H9 (cell line): ENCODE data around the gene NXT1. TPM values are rescaled to one million over a fixed set of nuclear protein-coding genes. Genes with fewer than 3 reads are reported as not detected.
A peak's percentile ranks its signal among the peaks of the same experiment; 100 is the strongest.
"Not testable (repeated sequence)": the region's sequence is repeated elsewhere in the genome, so short reads cannot be mapped to it uniquely, and the experiment has no call there.

Experiments used
- DNase-seq: peaks from one replicate; pipeline ENCODE4 v3.0.0-alpha.2; 2017
- H2AFZ ChIP-seq: one replicate; pipeline ENCODE4 v1.6.1; 2013; ENCODE audit warnings: mild to moderate bottlenecking, low read length, control low read depth, moderate library complexity
- H2AK5ac ChIP-seq: 2 replicates; pipeline ENCODE4 v1.6.1; 2013; ENCODE audit warnings: low read length, control low read depth, mixed read lengths; ENCODE audit not compliant: insufficient read length
- H2BK120ac ChIP-seq: one replicate; pipeline ENCODE4 v1.6.1; 2013; ENCODE audit warnings: low read depth, mild to moderate bottlenecking, low read length, control low read depth, inconsistent platforms; ENCODE audit not compliant: poor library complexity, severe bottlenecking
- H2BK12ac ChIP-seq: 2 replicates; pipeline ENCODE4 v1.6.1; 2013; ENCODE audit warnings: low read length, control low read depth, mixed read lengths, low read depth; ENCODE audit not compliant: insufficient read length
- H2BK15ac ChIP-seq: 2 replicates; pipeline ENCODE4 v1.6.1; 2013; ENCODE audit warnings: low read depth, low read length, control low read depth
- H2BK20ac ChIP-seq: one replicate; pipeline ENCODE4 v1.6.1; 2013; ENCODE audit warnings: low read depth, mild to moderate bottlenecking, low read length, control low read depth, inconsistent platforms; ENCODE audit not compliant: poor library complexity, severe bottlenecking
- H2BK5ac ChIP-seq: 2 replicates; pipeline ENCODE4 v1.6.1; 2013; ENCODE audit warnings: low read length, control low read depth, mixed read lengths; ENCODE audit not compliant: insufficient read length
- H3K14ac ChIP-seq: 2 replicates; pipeline ENCODE4 v1.6.1; 2013; ENCODE audit warnings: low read length, control low read depth; ENCODE audit not compliant: insufficient read depth
- H3K18ac ChIP-seq: 2 replicates; pipeline ENCODE4 v1.6.1; 2013; ENCODE audit warnings: low read depth, mild to moderate bottlenecking, mixed read lengths, low read length, control low read depth; ENCODE audit not compliant: insufficient read length
- H3K23ac ChIP-seq: 2 replicates; pipeline ENCODE4 v1.6.1; 2013; ENCODE audit warnings: low read length, control low read depth, mixed read lengths, low read depth; ENCODE audit not compliant: insufficient read length
- H3K23me2 ChIP-seq: 2 replicates; pipeline ENCODE4 v1.6.1; 2013; ENCODE audit warnings: low read depth, mild to moderate bottlenecking, mixed read lengths, low read length, control low read depth; ENCODE audit not compliant: insufficient read length, poor library complexity, severe bottlenecking
- H3K27ac ChIP-seq: 2 replicates; pipeline ENCODE4 v1.5.1; 2013; ENCODE audit warnings: low read length, control low read depth, mixed read lengths, low read depth; ENCODE audit not compliant: insufficient read length
- H3K27me3 ChIP-seq: 2 replicates; pipeline ENCODE4 v1.6.1; 2013; ENCODE audit warnings: low read length, control low read depth, inconsistent platforms; ENCODE audit not compliant: insufficient read depth
- H3K4ac ChIP-seq: 2 replicates; pipeline ENCODE4 v1.6.1; 2013; ENCODE audit warnings: low read depth, mild to moderate bottlenecking, control low read depth, inconsistent platforms, low read length, moderate library complexity
- H3K4me1 ChIP-seq: 2 replicates; pipeline ENCODE4 v1.6.1; 2013; ENCODE audit warnings: low read length, control low read depth, inconsistent platforms; ENCODE audit not compliant: insufficient read depth
- H3K4me2 ChIP-seq: 2 replicates; pipeline ENCODE4 v1.6.1; 2013; ENCODE audit warnings: low read length, control low read depth, mixed read lengths; ENCODE audit not compliant: insufficient read length, insufficient read depth
- H3K56ac ChIP-seq: 2 replicates; pipeline ENCODE4 v1.6.1; 2013; ENCODE audit warnings: low read depth, mild to moderate bottlenecking, mixed read lengths, low read length, control low read depth; ENCODE audit not compliant: insufficient read length
- H3K79me1 ChIP-seq: 2 replicates; pipeline ENCODE4 v1.6.1; 2013; ENCODE audit warnings: low read depth, mild to moderate bottlenecking, moderate library complexity, low read length, control low read depth, inconsistent platforms; ENCODE audit not compliant: insufficient read depth, poor library complexity, severe bottlenecking
- H3K79me2 ChIP-seq: 2 replicates; pipeline ENCODE4 v1.6.1; 2013; ENCODE audit warnings: low read length, control low read depth, inconsistent platforms; ENCODE audit not compliant: insufficient read depth
- H3K9ac ChIP-seq: 2 replicates; pipeline ENCODE4 v1.6.1; 2013; ENCODE audit warnings: low read length, control low read depth, mixed read lengths; ENCODE audit not compliant: insufficient read length; ENCODE audit errors: extremely low read depth
- H3K9me3 ChIP-seq: one replicate; pipeline ENCODE4 v1.6.1; 2013; ENCODE audit warnings: low read depth, low read length, inconsistent platforms; ENCODE audit not compliant: control insufficient read depth
- H3T11ph ChIP-seq: one replicate; pipeline ENCODE4 v1.6.1; 2013; ENCODE audit warnings: mild to moderate bottlenecking, low read length, control low read depth, inconsistent platforms
- H4K20me1 ChIP-seq: one replicate; pipeline ENCODE4 v1.6.1; 2013; ENCODE audit not compliant: control insufficient read depth, insufficient read length, insufficient read depth
- H4K5ac ChIP-seq: 2 replicates; pipeline ENCODE4 v1.6.1; 2013; ENCODE audit warnings: low read depth, mild to moderate bottlenecking, mixed read lengths, low read length, control low read depth; ENCODE audit not compliant: insufficient read length
- H4K8ac ChIP-seq: replicated peaks from 2 replicates; pipeline ENCODE4 v1.6.1; 2013; ENCODE audit warnings: low read length, control low read depth, mixed read lengths, low read depth; ENCODE audit not compliant: insufficient read length
- H4K91ac ChIP-seq: 2 replicates; pipeline ENCODE4 v1.6.1; 2013; ENCODE audit warnings: low read depth, mild to moderate bottlenecking, moderate library complexity, mixed read lengths, low read length, control low read depth; ENCODE audit not compliant: insufficient read length
- H3K27ac Mint-ChIP-seq, 3 experiments: 2 replicates in 2 of 3; 3 replicates in 1 of 3; pipeline ENCODE4 v1.8.0; 2020 to 2021; ENCODE audit warnings: mixed read lengths in 3 of 3, mild to moderate bottlenecking in 1 of 3, moderate library complexity in 1 of 3
- H3K27me3 Mint-ChIP-seq: 2 replicates; pipeline ENCODE4 v1.8.0; 2021; ENCODE audit warnings: low read depth, mild to moderate bottlenecking, moderate library complexity, mixed read lengths
- H3K36me3 Mint-ChIP-seq, 3 experiments: 2 replicates in 2 of 3; 3 replicates in 1 of 3; pipeline ENCODE4 v1.8.0; 2020 to 2021; ENCODE audit warnings: low read depth in 3 of 3, mixed read lengths in 3 of 3; ENCODE audit not compliant: insufficient read depth in 1 of 3
- H3K4me1 Mint-ChIP-seq, 2 experiments: 2 replicates each; pipeline ENCODE4 v1.8.0; 2020; ENCODE audit warnings: mixed read lengths in 2 of 2
- H3K4me3 Mint-ChIP-seq, 2 experiments: 2 replicates in 1 of 2; 3 replicates in 1 of 2; pipeline ENCODE4 v1.8.0; 2020 to 2021; ENCODE audit warnings: mild to moderate bottlenecking in 2 of 2, mixed read lengths in 2 of 2, moderate library complexity in 1 of 2
- H3K9me3 Mint-ChIP-seq, 2 experiments: 2 replicates in 1 of 2; 3 replicates in 1 of 2; pipeline ENCODE4 v1.8.0; 2020; ENCODE audit warnings: mild to moderate bottlenecking in 2 of 2, mixed read lengths in 2 of 2, moderate library complexity in 1 of 2
- WGBS: extraction: QIAGEN DNeasy Blood & Tissue Kit; methylation state at CpG from one replicate; pipeline ENCODE4 v1.1.7; 2013; ENCODE audit warnings: missing lambda C conversion rate, low lambda C conversion rate, mixed read lengths; ENCODE audit not compliant: insufficient read length; ENCODE audit errors: extremely low coverage; 5-methylcytosine and 5-hydroxymethylcytosine counted together
- total RNA-seq: library from RNA; stranded (reverse); gene quantifications from 2 replicates; pipeline ENCODE4 v1.2.1, GENCODE V29; 2021
- TF ChIP-seq, protein P1 (sequence below): fragments of 200-600 bp; sonication (generic); conservative IDR thresholded peaks from 3 replicates; pipeline ENCODE4 v1.8.0; 2021; ENCODE audit warnings: antibody characterized with exemption, mild to moderate bottlenecking

The NXT1 gene
- total RNA-seq, 1 experiment from 2014 or later, result 25.5 TPM

DNA sequence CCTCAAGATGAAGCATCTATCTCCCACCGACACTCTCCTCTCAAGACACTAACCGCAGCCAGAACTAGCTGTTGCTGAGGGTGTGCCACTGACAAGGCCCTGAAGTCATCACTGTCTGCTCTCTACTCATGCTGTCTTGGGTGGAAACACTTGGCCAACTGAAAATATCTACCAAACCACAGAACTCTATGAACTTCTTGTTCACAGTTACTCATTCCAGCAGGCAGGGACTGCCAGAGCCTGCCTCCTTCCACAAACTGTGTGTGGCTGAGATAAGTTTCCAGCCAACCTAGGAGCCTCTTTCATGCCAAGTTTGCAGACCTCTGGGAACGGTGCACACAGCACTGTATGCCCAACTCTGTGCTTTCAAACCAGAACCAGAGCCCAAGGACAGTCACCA is 45.5 kb upstream of the NXT1 start:
- TF ChIP-seq, protein P1, sequence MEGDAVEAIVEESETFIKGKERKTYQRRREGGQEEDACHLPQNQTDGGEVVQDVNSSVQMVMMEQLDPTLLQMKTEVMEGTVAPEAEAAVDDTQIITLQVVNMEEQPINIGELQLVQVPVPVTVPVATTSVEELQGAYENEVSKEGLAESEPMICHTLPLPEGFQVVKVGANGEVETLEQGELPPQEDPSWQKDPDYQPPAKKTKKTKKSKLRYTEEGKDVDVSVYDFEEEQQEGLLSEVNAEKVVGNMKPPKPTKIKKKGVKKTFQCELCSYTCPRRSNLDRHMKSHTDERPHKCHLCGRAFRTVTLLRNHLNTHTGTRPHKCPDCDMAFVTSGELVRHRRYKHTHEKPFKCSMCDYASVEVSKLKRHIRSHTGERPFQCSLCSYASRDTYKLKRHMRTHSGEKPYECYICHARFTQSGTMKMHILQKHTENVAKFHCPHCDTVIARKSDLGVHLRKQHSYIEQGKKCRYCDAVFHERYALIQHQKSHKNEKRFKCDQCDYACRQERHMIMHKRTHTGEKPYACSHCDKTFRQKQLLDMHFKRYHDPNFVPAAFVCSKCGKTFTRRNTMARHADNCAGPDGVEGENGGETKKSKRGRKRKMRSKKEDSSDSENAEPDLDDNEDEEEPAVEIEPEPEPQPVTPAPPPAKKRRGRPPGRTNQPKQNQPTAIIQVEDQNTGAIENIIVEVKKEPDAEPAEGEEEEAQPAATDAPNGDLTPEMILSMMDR, result no peak
- no peak overlapping the region for H4K91ac ChIP-seq
- Mint-ChIP-seq H3K4me1 (0 out of 4 replicates have a peak, but pooled peaks cover 0 to 3% of the 10 kb centered on the region in 2 experiments), H3K27me3 (peaks cover 13% of the 10 kb centered on the region), H3K36me3 (no peaks in the 10 kb centered on the region; a peak in 2 of 7 replicates), H3K27ac (peak overlapping the region in 1 of 3 experiments; percentile 45; a peak in 1 of 7 replicates), H3K4me3 (no peak overlapping the region), H3K9me3 (peaks cover 0 to 2% of the 10 kb centered on the region in 2 experiments; a peak in 3 of 5 replicates)
- no peak overlapping the region for H3K23ac ChIP-seq
- no peaks in the 10 kb centered on the region for H3K79me1 ChIP-seq
- no peak overlapping the region for H2AFZ ChIP-seq
- no peaks in the 10 kb centered on the region for H3K23me2 ChIP-seq
- no peak overlapping the region for H3K4me2 ChIP-seq
- no peak overlapping the region for H3K56ac ChIP-seq
- H3K27ac ChIP-seq, result no peak overlapping the region
- H2BK12ac ChIP-seq, result no peak overlapping the region
- no peak overlapping the region for H3T11ph ChIP-seq
- no CpG with 5 or more reads among the region's 3 CpGs for WGBS
- no peak overlapping the region for H2AK5ac ChIP-seq
- H3K79me2 ChIP-seq, result no peaks in the 10 kb centered on the region
- H3K14ac ChIP-seq, result no peak overlapping the region
- no peak overlapping the region for H4K5ac ChIP-seq
- no peak overlapping the region for H4K8ac ChIP-seq
- H2BK120ac ChIP-seq, result no peak overlapping the region
- no peak overlapping the region for H2BK5ac ChIP-seq
- no peak overlapping the region for H2BK20ac ChIP-seq
- no peak overlapping the region for H3K9ac ChIP-seq
- no peak overlapping the region for H3K4ac ChIP-seq
- H3K4me1 ChIP-seq, result no peaks in the 10 kb centered on the region
- H4K20me1 ChIP-seq, result no peaks in the 10 kb centered on the region
- no peak overlapping the region for H2BK15ac ChIP-seq
- DNase-seq, result no peak
- no peak overlapping the region for H3K18ac ChIP-seq
- H3K9me3 ChIP-seq, result no peaks in the 10 kb centered on the region
- no peaks in the 10 kb centered on the region for H3K27me3 ChIP-seq

DNA sequence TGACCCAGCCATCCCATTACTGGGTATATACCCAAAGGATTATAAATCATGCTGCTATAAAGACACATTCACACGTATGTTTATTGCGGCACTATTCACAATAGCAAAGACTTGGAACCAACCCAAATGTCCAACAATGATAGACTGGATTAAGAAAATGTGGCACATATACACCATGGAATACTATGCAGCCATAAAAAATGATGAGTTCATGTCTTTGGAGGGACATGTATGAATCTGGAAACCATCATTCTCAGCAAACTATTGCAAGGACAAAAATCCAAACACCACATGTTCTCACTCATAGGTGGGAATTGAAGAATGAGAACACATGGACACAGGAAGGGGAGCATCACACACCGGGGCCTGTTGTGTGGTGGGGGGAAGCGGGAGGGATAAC is 43.2 kb upstream of the NXT1 start:
- H3K23ac ChIP-seq, H2BK5ac ChIP-seq, H3T11ph ChIP-seq, H3K56ac ChIP-seq, H3K27ac ChIP-seq, H3K79me2 ChIP-seq, H2BK20ac ChIP-seq, H4K20me1 ChIP-seq, H3K9me3 ChIP-seq, H3K4ac ChIP-seq, H3K27ac Mint-ChIP-seq, H2BK120ac ChIP-seq, H3K9ac ChIP-seq, H4K91ac ChIP-seq, H4K5ac ChIP-seq, H3K27me3 ChIP-seq, H3K14ac ChIP-seq, H3K4me3 Mint-ChIP-seq, H3K9me3 Mint-ChIP-seq, H2AFZ ChIP-seq, H3K4me1 Mint-ChIP-seq, H3K18ac ChIP-seq, H4K8ac ChIP-seq, H2BK15ac ChIP-seq, H3K4me1 ChIP-seq, DNase-seq, H3K4me2 ChIP-seq, H2BK12ac ChIP-seq, H3K23me2 ChIP-seq, H3K36me3 Mint-ChIP-seq, H2AK5ac ChIP-seq, H3K79me1 ChIP-seq: not testable (repeated sequence)
- peaks cover 10% of the 10 kb centered on the region for H3K27me3 Mint-ChIP-seq
- no CpG with 5 or more reads among the region's 4 CpGs for WGBS
